GM18502 (cell line): Measurements from ENCODE around the gene KCNJ10.

Experiments
- ATAC-seq: cut with Tn5 transposase; IDR thresholded peaks from one replicate; pipeline ENCODE4 v1.9.1; 2021; ENCODE audit warnings: mild to moderate bottlenecking; ENCODE audit not compliant: unreplicated experiment, poor library complexity

The KCNJ10 gene

DNA sequence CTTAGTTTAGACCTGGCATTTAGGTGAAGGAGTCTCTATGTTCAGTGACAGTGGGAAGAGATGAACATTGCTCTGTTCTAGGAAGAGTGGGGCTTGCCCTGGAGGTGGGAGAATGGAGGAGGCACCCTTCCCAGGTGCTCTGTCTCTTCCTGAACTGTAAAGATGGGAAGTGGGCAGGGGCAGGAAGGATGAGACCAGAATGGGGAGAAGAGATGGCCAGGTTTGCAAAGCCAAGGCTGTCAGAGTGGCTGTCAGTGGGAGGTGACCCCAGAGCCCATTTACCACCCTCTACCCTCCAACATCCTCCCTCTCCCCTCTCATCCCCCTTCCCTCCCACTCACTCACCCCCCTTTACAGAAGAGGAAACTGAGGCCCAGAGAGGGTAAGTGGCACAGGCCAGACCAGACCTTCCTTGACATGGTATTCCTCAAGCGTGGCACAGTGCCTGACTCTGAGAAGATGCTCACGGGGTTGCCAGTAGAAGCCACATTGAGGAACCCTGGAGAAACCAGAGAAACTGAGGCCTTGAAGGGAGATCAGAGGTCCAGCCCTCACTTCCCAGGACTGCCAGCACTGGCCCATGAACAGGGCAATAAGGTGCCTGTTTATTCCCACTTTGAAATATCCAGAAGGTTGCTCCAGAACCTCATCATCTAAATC is 29.9 kb upstream of the KCNJ10 start:
- ATAC-seq: no peak

DNA sequence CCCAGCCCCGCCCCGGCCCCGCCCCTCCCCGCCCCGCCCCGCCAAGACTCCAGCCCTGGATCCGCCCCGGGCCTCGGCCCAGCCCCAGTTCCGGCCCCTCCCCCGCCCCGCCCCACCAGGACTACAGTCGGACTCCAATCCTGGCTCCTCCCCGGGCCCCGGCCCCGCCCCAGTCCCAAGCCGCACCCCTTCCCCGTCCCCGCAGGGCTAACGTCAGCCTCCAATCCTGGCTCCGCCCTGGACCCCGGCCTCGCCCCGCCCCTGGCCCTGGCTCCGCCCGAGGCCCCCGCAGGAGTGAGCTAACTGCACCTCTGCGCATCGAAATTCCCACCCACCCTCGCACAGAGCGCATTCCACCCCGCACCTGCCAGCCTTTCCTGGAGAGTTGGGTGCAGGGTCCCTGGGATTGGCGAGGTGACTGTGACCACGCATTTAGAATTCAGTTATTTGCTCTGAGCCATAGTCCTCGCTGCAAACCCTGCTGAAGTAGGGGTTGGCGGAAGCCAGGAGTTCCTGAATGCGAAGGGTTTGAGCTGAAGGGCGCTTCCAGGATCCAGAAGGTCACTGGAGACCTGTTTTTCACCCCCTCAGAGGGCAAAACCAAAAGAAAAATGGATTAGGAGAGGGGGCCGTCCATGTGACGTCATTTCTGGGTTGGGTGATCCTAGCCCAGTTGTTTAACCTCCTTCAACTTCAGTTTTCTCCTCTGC is 29.0 kb upstream of the KCNJ10 start:
- ATAC-seq: peak; percentile 84

DNA sequence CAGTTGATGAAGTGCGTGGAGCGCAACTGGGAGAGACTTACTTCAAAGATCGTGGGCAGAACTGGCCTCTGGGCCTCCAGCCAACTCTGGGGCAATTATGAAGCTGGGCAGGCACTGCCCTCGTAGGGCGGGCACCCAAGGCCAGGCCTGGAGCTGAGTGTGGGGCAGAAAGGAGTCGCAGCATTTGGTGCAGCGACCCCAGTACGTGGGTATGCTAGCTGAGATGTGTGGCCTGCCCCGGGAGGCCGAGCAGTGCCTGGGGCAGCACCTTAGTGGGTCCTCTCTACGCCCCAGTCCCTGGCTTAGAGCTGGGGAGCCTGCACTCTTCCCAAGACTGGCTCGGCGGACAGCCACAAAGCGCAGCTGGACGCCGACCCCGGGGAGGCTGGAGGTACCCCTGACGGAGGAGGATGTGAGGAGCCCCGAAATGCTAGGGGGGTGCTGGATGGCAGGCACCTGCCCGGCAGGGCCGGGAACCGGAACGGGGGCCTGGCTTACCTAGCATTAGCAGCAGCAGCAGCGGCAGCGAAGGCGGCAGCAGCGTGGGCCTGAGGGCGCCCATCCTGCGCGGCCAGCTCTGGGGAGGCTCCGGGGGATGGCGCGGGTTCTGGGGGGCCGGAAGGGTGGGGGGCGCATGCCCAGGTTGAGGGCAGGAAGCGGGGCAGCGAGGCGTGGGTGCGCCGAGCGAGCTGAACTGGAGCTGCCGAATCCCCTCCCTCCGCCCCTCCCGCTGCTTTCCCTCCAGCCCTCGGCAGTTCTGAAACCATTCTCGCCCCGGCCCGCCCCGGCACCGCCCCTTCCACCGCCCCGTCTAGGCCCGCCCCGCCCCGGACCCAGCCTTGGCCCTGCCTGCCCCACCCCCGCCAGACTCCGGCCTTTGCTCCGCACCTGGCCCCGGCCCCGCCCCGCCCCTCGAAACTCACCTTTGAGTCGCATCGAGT is 28.2 kb upstream of the KCNJ10 start, which contains the start of gene IGSF8:
IGSF8 (minus strand) TSS at position 709 of the 941 bp plus-strand sequence; CDS start at position 562, 147 bp downstream.
- peak; percentile 49 for ATAC-seq

DNA sequence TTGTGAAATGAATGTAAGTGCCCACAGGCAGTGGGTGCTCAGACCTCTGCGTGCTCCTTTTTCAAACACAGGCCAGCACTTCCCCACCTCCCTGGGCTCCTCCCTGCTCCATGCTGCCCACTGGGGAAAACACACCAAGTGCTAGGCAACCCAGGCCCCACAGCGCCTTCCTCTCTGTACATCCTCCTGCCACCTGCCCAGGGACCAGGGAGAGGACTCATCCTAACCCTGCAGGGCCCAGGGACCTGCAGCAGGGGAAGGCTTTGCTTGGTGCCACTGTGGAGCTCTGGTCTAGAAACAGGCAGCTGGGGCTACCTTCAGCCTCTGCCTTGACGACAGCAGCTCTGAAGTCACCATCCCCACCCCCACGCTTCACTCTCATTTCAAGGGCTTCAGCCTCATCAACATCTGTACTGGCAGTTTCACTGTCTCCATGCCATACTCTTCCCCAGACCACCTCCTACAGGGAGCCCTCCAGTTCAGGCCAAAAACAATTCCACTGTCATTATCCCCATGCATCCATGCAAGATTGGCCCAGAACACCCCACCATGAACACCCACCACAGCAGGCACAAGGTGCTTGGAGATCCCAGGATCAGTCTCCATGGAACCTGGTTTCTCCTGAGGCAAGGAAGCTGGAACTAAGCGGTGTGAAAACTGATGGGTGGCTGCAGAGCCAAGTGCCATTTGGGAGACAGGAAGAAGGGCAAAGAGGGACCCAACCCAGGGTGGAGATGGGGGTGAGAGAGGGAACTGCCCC is 27.4 kb upstream of the KCNJ10 start:
- no peak for ATAC-seq

DNA sequence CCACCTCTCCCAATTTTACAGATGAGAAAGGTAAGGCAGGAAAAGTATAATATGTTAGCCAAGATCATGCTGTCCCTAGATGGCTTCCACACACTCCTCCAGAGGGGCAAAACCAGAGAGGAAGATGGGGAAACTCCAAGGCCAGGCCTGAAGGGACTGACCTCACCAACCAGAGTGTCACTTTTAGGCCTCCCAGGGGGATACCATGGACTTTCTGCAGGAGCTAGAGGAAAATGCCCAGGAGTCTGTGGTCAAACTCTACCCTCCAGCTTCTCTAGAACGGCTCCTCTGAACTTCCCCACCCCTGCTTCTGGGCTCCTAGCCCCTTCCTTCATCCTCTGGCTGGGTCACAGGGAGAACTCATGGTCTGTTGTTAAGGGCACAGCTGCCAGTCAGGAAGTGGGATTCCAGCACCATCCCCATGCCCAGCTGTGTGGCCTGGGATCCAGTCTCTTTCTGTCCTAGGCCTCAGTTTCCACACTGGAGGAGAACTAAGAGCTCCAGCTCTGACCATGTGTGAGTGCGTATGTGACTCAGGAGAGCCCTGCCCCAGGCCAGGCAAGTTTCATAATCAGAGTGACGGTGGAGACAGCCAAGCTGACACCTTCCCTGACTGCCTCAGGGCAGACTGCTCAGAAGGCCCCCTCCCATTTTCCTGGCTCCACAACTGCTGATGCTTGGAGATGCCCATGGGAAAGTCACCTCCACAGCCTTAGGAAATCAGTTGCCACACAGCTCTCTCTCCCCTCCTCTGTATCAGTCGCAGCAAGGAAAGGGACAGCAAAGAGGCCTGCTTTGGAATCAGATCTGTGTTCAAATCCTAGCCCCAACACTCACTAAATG is 26.5 kb upstream of the KCNJ10 start:
- ATAC-seq: no peak

DNA sequence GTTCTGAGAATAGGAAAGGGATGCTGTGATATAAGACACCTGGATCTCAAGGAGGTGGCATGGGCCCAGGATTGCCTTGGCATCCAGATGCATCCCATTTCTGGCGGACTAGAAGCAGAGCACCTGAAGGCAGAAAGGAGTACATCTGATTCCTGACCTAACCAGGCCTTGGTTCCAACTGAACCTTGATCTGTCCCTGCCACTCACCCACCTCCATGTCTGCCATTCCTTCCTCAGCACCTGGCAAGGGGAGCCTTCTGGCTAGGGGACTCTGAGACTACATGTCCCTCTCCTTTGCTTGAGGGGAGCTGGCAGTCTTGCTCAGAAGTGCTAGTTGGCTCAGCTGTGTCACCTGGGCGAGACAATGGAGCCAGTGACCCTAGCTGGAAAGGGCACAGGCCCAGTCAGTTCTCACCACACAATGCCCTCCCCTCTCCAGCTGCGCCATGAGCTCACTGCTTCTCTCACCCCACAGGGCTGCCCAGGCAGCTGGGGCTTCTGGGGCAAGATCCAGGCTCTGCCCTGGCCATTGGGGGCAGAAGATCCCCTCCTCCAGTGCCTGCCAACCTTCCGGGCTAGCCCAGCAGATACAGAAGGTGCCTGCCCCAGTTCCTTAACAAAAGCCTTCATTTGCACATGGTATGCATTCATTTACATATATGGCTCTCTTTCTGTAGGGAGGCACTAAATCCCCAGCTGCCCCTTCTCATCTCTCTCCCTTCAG is 25.6 kb upstream of the KCNJ10 start:
- ATAC-seq: no peak

DNA sequence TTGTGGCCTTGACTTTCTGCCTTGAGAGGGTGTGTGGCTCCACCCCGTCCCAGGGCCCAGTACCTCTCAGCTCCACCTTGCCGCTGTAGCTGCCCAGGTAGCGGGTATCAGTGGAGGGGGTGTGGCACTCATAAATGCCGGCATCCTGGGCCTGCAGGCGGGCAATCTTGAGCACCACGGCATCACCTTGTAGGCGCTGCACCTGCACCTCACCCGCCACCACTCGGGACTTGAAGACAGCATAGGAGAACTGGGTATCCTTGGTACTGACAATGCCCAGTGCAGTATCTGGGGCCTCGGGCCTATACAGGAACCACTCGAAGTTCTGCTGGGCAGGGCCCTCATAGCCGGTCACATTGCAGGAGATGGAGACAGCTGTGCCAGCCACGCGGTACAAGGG is 24.8 kb upstream of the KCNJ10 start:
- ATAC-seq: no peak

DNA sequence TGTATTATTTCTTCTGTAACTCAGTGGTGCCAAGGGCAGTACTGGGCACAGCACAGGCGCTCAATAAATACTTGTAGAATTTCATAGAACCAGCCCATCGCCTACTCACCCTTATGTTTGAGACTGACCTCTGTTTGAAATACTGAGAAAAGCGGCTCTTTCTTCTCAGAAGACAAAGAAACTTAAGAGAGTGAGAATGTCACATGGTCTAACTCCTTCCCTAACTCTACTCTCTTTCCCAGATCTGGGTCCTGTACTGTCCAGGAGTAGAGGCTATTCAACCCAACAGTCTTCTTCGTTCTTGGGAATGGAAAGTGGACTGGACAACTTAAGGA is 24.3 kb upstream of the KCNJ10 start:
- ATAC-seq: no peak

DNA sequence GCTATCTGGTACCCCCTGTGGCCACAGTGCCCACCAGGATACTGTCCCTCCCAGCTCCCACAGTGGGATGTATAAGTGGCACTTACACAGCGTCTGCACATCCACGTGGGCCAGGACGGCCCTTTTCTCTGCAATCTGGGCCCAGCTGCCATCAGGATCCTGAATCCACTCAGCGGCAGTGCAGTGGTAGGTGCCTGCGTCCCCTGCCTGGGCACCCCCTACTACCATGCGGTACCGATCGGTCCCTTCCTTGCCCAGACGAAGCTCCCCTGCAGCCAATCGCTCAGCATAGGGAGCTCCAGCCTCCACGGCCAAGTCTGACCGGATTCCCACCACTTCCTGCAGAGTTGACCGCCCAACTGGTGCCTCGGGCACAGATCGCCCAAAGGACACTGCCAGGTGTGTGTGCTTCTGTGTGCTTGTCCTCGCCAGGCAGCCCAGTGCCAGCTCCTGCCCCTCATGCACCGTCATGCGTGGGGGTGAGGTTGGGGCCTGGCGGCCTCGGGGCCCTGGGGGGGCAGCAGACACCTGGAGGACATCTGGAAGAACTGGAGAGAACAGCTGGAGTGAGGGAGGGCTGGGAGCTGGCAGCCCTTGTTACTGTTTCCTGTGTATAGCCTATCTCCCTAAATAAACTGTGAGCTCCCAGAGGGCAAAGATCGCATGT is 23.8 kb upstream of the KCNJ10 start:
- no peak for ATAC-seq

DNA sequence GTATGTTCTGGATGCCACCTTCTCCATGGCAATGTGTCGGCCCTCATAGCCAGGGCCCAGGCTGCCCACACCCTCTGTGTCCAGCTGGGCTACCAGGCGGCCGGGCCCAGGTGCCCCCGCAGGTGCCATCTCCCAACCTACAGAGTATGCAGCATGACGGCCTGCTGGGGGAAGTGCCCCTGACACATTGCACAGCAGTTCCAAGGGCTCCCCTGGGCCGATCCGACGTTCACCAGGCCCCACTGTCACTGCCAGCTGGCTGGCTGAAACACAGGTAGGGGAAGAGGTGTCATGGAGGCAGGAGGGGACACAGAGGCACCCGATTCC is 23.1 kb upstream of the KCNJ10 start:
- no peak for ATAC-seq

DNA sequence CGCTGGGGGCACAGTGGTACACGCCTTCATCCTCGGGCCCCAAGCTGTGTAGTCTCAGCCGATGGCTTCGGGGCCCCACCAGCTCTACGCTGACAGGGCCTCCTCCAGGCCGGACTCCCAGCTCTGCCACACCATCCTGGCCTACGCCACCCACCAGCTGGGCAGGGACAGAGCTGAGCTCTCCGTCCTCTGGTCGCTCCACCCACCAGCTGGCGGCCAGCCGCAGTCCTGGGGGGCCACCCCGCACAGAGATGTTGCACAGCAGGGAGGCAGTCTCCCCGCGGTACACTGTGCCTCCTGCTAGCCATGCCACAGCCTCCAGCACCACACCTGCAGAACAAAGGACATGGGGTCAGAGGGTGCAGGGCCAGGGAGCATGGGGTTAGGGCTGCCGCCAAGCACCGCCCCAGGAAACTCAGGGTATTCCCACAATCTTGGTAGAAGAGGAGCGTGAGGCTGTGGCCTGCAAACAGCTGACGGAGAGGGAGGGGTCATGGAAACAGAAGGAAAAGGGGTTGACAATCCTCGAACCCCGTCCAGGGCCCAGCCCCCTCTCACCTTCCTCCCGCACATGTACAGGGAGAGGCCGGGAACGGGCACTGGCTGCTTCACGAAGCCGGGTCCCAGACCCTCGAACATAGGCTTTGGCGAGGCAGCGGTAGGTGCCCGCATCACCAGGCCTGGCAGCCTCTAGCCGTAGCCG is 22.6 kb upstream of the KCNJ10 start:
- ATAC-seq: no peak

DNA sequence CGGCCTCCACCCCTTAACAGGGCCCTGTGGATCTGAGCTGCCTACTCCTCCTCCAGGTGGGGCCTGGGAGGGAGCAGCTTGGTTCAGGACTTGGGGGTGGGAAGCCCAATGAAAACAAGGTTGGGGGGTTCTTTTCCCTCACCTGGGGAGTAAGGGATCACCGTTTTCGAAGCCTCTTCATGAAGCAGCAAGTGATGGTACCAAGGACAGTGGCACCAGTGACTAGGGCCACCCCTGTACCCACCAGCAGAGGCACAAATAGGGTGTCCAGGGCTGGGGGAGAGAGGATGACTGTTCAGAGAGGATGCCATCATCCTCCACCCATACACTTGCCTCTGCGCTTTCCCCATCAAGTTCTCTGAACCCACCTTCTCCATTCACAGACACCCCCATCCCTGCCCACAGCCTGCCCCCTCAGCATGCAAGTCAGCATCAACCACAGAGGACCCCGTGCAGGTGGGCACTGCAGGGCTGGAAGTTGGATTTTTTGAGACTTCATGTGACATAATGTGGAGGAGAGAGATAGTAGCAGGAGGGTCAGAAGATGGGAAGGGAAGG is 21.8 kb upstream of the KCNJ10 start:
- ATAC-seq: no peak

DNA sequence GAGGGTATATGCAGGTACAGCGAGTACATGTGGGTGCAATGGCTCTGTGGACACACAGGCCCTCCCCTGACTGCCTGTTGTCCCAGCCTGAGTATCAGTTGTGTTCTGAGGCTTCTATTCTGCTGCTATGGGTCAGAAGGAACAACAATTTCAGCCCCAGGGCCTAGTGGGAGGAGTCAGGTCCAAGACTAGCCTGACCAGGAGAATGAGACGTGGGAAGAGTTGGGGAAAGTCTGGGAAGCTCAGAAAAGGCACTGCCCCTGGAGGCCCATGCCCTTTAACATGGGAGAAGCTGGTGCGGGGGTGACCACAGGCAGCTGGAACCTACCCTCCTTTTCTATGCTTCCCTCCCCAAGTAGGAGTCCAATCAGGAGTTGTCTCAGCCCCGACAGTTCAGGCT is 20.8 kb upstream of the KCNJ10 start:
- ATAC-seq: no peak

DNA sequence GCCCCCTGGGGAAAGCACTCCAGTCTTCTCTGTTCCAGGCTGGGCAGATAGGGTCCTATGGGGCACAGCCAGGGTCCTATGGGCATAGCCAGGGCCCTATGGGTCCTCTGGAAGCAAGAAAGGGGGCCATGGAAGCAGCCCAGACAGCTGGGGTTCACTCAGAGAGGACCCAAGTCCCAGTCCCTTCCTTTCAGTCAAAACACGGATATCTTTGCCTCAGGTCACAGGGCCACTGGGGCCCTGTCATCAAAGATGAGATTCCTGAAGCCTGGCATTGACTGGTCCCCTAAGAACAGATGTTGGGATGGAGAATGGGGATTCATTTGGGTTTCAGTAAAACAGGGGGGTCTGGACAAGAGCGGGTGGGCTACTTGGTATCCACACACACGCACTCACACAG is 19.9 kb upstream of the KCNJ10 start:
- ATAC-seq: no peak

DNA sequence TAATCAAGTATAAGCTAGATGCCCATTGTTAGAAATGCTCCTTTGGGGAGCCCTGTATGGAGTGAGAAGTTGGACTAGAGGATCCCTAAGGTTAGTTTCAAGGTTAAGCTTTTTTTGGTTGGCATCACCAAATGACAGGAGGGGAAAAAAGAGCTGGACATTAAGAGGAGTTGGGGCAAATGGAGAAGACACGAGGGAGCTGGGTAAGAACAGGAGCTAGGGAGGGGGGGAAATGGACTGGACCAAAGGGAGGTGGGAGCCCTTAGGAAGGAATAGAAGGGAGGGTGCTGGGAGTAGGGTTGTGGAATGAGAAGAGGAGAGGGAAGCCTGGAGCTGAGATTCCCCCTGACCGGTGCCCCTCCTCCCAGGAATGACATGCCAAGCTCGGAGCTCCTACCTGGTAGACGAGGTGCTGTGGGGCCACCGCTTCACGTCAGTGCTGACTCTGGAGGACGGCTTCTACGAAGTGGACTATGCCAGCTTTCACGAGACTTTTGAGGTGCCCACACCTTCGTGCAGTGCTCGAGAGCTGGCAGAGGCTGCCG is 17.2 kb upstream of the KCNJ10 start:
- no peak for ATAC-seq

DNA sequence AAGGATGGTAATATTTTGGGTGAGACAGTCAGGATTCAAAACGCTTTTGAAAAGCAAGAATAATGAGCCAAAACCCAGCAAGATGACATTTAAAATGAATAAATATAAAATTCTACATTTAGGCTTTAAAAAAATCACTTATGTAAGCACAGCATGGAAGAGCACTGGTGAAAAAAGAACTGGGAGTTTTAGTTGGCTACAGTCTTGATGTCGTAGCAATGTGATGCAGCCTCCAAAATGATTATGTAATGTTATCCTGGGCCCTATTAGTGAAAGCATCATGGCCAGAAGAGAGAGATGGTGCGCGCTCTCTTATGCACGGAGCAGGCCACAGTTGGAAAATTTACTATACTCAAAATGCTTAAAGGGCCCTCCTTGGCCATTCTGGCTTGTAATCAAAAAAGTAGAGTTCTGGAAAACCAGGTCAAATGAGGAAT is 16.5 kb upstream of the KCNJ10 start:
- ATAC-seq: no peak
